ENCODE measurements around the gene CNTD1.

CNTD1 gene

GRCh38 chr17:42779936-42780850 is 18.5 kb upstream of the CNTD1 start, which contains the start of gene WNK4:
TSS of gene WNK4 (plus strand) at chr17:42780610. CDS start at chr17:42780699, 89 bp downstream.
- DNase-seq (ENCODE audit: low read depth), result no peak

GRCh38 chr17:42780851-42781638 is 17.6 kb upstream of the CNTD1 start:
- DNase-seq (ENCODE audit: low read depth), result no peak

GRCh38 chr17:42781639-42782165 is 17.0 kb upstream of the CNTD1 start:
- no peak for DNase-seq (ENCODE audit: low read depth)

- DNase-seq (ENCODE audit: low read depth), result no peak
These were observed 16.2 kb upstream of the CNTD1 start for GRCh38 chr17:42782166-42783061.

GRCh38 chr17:42783062-42783790 is 15.4 kb upstream of the CNTD1 start:
- DNase-seq (ENCODE audit: low read depth), result peak; percentile 53

- no peak for DNase-seq (ENCODE audit: low read depth)
These were observed 14.9 kb upstream of the CNTD1 start for GRCh38 chr17:42783791-42784138.

DNA sequence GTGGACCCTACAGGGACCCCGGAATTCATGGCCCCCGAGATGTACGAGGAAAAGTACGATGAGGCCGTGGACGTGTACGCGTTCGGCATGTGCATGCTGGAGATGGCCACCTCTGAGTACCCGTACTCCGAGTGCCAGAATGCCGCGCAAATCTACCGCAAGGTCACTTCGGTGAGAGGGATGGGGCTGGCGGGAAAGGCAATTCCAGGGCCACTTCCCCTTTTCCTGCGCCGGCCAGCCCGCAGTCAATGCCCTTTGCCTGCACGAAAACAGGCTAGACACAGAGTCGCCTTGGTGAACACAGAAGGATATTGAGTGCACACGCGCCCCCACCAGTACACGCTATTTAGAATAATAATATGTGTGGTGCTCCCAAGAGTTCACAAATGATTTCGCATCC is 14.3 kb upstream of the CNTD1 start:
- DNase-seq (ENCODE audit: low read depth), result no peak

DNA sequence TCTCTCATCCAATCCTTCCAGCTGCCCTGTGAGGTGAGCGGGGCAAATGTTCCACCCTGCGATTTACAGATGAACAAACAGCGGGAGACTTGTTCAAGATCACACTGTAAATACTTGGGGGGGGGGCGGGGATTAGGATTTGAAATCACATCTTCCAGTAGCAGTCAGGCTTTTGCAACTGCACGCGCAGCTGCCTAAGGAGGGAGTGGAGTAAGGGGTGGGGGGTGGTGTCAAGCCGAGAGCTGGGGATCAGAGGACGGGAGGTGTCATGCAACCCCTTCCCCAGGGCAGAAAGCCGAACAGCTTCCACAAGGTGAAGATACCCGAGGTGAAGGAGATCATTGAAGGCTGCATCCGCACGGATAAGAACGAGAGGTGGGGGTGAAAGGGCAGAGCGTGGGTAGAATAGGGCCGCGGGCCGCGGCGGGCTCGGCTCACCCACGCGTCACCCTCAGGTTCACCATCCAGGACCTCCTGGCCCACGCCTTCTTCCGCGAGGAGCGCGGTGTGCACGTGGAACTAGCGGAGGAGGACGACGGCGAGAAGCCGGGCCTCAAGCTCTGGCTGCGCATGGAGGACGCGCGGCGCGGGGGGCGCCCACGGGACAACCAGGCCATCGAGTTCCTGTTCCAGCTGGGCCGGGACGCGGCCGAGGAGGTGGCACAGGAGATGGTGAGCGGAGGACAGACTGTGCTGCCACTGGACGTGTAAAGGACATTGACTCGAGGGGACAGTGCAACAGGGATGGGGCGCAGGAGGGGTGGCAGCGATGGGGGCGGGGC is 13.7 kb upstream of the CNTD1 start:
- DNase-seq (ENCODE audit: low read depth), result no peak

DNA sequence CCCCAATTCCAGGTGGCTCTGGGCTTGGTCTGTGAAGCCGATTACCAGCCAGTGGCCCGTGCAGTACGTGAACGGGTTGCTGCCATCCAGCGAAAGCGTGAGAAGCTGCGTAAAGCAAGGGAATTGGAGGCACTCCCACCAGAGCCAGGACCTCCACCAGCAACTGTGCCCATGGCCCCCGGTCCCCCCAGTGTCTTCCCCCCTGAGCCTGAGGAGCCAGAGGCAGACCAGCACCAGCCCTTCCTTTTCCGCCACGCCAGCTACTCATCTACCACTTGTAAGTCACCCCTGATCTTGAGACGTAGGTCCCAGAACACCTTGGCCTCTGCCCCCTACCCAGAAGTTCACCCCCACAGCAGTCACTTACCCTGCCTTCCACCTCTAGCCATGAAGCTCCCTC is 11.4 kb upstream of the CNTD1 start:
- no peak for DNase-seq (ENCODE audit: low read depth)

DNA sequence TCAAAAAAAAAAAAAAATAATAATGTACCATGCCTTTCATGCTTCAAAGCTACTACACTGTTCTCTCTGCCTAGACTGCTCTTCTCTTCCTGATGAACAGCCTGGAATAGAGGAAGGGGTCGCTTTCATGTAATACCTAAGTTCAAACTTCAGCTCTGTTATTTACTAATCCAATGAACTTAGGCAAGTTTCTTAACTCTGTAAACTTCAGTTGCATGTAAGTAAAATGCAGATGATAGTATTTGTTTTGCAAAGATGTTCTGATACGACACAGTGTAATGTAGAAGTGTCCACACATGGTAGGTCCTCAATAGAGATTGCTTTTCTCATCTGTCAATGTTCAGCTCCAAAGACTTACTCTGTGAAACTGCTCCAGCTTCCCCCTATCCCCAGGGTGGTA is 6.7 kb upstream of the CNTD1 start:
- no peak for DNase-seq (ENCODE audit: low read depth)

DNA sequence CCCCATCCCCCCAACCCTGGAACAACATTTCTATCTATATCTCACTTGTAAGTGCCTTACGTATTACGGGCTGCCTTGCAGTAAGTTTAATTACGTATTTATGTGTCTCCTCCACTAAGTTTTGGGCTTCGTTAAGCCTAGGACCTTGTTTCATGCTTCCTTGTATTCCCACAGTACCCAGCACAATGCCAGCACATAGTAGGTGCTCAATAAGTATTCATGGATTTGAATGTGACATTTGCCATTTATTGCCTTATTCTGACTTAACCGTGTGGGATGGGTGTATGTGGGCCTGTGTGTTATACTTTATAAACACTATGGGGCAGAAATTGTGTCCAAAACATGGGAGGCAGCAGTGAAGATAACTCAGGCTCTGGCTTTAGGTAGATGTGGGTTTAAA is 6.1 kb upstream of the CNTD1 start:
- DNase-seq (ENCODE audit: low read depth), result no peak

DNA sequence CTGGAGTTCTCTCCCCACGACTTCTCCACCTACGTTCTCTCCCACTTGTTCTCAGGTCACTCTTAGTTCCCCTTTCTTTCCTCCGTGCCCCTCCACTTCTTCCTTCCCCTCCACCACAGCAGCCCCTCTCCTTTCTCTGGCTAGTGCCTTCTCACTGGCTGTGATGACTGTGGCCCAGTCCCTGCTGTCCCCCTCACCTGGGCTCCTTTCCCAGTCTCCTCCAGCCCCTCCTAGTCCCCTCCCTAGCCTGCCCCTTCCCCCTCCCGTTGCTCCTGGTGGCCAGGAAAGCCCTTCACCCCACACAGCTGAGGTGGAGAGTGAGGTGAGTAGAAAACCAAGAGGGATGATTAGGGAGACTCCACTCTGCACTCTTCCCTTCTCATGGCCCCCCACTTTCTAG is 3.6 kb upstream of the CNTD1 start:
- no peak for DNase-seq (ENCODE audit: low read depth)

GRCh38 chr17:42795465-42795864 is 3.2 kb upstream of the CNTD1 start:
- DNase-seq (ENCODE audit: low read depth), result no peak

- DNase-seq (ENCODE audit: low read depth), result no peak
These were observed 2.4 kb upstream of the CNTD1 start for GRCh38 chr17:42796066-42796758.

GRCh38 chr17:42797067-42798007 is 1.3 kb upstream of the CNTD1 start:
- DNase-seq (ENCODE audit: low read depth), result no peak

DNA sequence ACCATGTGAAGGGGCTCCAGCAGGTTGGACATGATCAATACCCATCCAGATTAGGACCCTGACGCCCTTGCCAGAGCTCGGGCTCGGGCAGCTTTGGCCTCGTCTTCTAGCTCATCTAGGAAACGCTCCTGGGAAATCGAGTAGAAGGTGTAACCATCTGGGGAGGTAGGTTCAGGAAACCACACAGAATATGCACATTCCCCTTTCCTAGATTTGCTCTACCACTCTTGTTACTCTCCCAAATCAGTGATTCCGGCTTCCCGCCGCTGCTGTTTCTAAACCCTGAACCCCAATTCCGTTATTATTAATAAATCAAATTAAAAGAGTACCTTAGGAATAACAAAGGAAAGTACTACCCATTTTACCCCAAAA is 664 bp upstream of the CNTD1 start:
- no peak for DNase-seq (ENCODE audit: low read depth)

DNA sequence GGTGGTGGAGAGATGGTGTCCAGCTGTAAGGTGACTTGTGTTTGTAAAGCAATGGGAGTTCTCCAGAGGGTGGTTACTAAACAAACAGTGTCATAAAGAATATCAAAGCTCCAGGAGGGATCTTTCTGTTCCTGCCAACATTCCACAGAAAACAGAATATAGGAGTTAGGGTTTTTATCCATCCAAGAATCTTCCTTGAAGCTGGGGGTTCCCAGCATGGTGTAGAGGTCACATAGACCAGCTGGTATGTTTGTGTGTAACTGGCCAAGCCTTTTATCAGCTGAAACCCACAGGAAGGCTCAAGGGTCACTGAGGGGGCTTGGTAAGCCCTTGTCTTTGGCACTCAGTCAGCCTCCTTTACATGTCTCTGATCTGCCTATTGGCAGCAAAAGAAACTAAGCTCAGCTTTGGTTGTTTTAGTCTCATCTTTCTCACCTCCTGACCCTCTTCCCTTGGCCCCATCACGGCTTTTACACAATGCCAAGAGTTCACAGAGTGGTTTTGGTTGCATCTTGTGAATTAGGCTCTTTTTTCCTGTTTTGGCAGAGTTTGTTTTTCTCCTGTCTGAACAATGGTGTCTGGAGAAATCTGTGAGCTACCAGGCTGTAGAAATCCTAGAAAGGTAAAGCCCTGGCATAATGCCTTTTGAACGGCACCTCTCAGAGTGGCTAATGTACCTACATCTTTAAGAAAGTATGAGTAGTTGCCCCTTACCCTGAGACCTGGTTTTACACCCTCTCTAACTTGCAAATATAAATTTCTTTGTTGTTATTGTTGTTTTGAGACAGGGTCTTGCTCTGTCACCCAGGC is 4.6 kb downstream of the CNTD1 start:
- no peak for DNase-seq (ENCODE audit: low read depth)

DNA sequence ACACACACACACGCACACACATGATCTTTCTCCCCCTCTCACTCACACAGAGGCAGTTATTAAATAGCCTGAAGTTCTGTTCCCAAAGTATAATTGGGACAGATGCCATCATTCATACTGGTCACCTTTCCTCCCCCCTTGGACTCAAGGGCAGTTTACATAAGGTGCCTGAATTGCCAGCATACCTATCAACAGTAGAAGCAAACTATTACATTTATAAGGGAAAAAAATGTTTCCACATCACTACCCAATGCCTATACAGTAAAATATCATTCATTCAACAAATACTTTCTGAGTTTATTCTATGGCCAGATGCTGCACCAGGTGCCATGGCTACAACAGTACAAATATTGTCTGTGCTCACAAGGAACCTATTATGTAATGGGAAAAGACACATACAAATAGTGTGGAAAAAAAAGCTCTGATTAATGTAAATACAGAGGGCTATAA is 6.3 kb downstream of the CNTD1 start:
- no peak for DNase-seq (ENCODE audit: low read depth)
